ENCODE measurements around the gene ZSWIM1. TPM values are rescaled to one million over a fixed set of nuclear protein-coding genes. Genes with fewer than 3 reads are reported as not detected.

ZSWIM1 gene
- total and polyA plus RNA-seq, 2 donors (not counting 1 experiment from before 2014, with no cell fraction given): 5.4 to 15.7 TPM

DNA sequence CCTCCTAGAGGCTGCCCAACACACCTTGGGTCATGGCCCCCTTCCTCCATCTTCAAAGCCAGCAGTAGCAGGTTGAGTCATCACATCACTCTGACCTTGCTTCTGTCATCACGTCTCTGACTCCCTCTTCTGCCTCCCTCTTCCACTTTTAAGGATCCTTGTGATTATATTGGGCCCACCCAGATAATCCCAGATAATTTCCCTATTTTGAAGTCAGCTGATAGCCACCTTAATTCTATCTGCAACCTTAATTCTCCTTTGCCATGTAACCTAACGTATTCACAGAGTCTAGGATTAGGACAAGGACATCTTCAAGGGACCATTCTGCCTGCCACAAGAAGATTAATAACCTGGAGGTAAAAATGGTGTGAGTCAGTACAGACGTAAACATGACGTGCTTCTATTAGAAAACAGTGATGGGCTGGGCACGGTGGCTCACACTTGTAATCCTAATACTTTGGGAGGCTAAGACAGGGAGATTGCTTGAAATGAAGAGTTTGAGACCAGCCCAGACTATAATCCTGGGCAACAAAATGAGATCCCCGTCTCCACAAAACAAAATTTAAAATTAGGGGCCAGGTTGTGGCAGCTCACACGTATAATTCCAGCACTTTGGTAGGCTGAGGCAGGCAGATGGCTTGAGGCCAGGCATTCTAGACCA is 20.3 kb upstream of the ZSWIM1 start:
- intact Hi-C loops (cut with micrococcal nuclease): no loop called here
- no peaks in the 10 kb centered on the region for H3K36me3 ChIP-seq (replicated peaks in 1 of 2; ENCODE audit: control extremely low read depth in 1 of 2, control insufficient read depth in 1 of 2, extremely low read depth in 1 of 2, insufficient read depth in 2 of 2, low read length in 1 of 2)
- ATAC-seq (ENCODE audit: low read depth) (no peak), DNase-seq (no peak)
- TF ChIP-seq, protein P1, sequence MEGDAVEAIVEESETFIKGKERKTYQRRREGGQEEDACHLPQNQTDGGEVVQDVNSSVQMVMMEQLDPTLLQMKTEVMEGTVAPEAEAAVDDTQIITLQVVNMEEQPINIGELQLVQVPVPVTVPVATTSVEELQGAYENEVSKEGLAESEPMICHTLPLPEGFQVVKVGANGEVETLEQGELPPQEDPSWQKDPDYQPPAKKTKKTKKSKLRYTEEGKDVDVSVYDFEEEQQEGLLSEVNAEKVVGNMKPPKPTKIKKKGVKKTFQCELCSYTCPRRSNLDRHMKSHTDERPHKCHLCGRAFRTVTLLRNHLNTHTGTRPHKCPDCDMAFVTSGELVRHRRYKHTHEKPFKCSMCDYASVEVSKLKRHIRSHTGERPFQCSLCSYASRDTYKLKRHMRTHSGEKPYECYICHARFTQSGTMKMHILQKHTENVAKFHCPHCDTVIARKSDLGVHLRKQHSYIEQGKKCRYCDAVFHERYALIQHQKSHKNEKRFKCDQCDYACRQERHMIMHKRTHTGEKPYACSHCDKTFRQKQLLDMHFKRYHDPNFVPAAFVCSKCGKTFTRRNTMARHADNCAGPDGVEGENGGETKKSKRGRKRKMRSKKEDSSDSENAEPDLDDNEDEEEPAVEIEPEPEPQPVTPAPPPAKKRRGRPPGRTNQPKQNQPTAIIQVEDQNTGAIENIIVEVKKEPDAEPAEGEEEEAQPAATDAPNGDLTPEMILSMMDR (IDR thresholded peaks at IDR 0.05): no peak
- TF ChIP-seq EZH2 (IDR thresholded peaks at IDR 0.05; ENCODE audit: borderline replicate concordance, insufficient read depth, low read depth, low read length, poor library complexity, severe bottlenecking): no peak
- Mint-ChIP-seq H3K27ac (no peak overlapping the region), H3K4me3 (peak overlapping the region; percentile 32), H3K9me3 (ENCODE audit: insufficient read depth) (no peaks in the 10 kb centered on the region), H3K4me1 (peaks cover 29% of the 10 kb centered on the region), H3K27me3 (no peaks in the 10 kb centered on the region)
- H3K4me2 ChIP-seq (replicated peaks; ENCODE audit: low read depth, low read length, poor library complexity, severe bottlenecking): no peak overlapping the region
- CTCF ChIA-PET: interaction anchor here (1.2 to 1.6 kb wide), 2 partner anchors 29 to 62 kb away, joined by 4 to 6 read pairs; no protein-coding TSS in a partner anchor
- H3K9me3 ChIP-seq (ENCODE audit: control extremely low read depth in 1 of 3, control insufficient read depth in 2 of 3, insufficient read depth in 1 of 3, low read length in 2 of 3): peaks cover 0 to 3% (median 0%) of the 10 kb centered on the region in 3 donors
- H4K20me1 ChIP-seq (ENCODE audit: control insufficient read depth, insufficient read depth, low read length, poor library complexity, severe bottlenecking): no peaks in the 10 kb centered on the region
- H3K4me3 ChIP-seq (ENCODE audit: control extremely low read depth in 1 of 5, extremely low read depth in 1 of 5, insufficient read depth in 1 of 5, low read depth in 2 of 5, low read length in 4 of 5): no peak overlapping the region
- no peak overlapping the region for H3K27ac ChIP-seq (ENCODE audit: low read length in 2 of 2)
- POLR2A ChIA-PET: interaction anchor here (0.6 kb wide), 2 partner anchors 49 to 60 kb away, joined by 3 to 9 read pairs; no protein-coding TSS in a partner anchor
- no peak overlapping the region for H2AFZ ChIP-seq (ENCODE audit: insufficient read depth, low read depth, low read length, poor library complexity, severe bottlenecking)
- H3K79me2 ChIP-seq (ENCODE audit: control insufficient read depth, insufficient read depth, low read length): peaks cover 57% of the 10 kb centered on the region
- WGBS (ENCODE audit: insufficient coverage): 90% methylated on average over 5 of the region's 7 CpGs
- H3K4me1 ChIP-seq (ENCODE audit: control insufficient read depth in 2 of 2, insufficient read depth in 2 of 2, low read length in 2 of 2): peaks cover 18 to 22% of the 10 kb centered on the region in 2 donors
- H3K9ac ChIP-seq (ENCODE audit: low read length): no peak overlapping the region
- H3K27me3 ChIP-seq (replicated peaks in 1 of 4; ENCODE audit: control extremely low read depth in 1 of 4, control insufficient read depth in 3 of 4, insufficient read depth in 4 of 4, low read length in 3 of 4): no peaks in the 10 kb centered on the region
